SK-N-MC (cell line): ENCODE results near the gene HEYL.

Source experiments
- EZH2 ChIP-seq: fragments of 200-600 bp; sonication (generic); IDR thresholded peaks from one replicate; pipeline ENCODE4 v1.6.1; 2017; ENCODE audit warnings: antibody characterized with exemption
- FOXP2 ChIP-seq: optimal IDR thresholded peaks from 2 replicates; pipeline ENCODE3; 2011; ENCODE audit warnings: mild to moderate bottlenecking, moderate library complexity; ENCODE audit not compliant: insufficient read depth; ENCODE audit errors: extremely low read length, control extremely low read depth

GRCh38 chr1:39631361-39632322, 7.8 kb downstream of the HEYL start:
- no peak for TF ChIP-seq EZH2
- TF ChIP-seq FOXP2 = no peak
